Choroid plexus epithelial cell (primary cell): ENCODE results near the gene ANGPT4.

Source experiments
- DNase-seq: peaks from one replicate; pipeline ENCODE4 v3.0.0-alpha.2; 2010; ENCODE audit warnings: low read depth
- H3K4me3 ChIP-seq: 2 replicates; pipeline ENCODE4 v1.5.1; 2011; ENCODE audit warnings: low read depth, mild to moderate bottlenecking, control low read depth, low read length, moderate library complexity
- CTCF ChIP-seq: conservative IDR thresholded peaks from 2 replicates; pipeline ENCODE4 v1.5.1; 2011; ENCODE audit warnings: low read depth, mild to moderate bottlenecking, control low read depth, inconsistent platforms, low read length, moderate library complexity

The ANGPT4 gene

DNA sequence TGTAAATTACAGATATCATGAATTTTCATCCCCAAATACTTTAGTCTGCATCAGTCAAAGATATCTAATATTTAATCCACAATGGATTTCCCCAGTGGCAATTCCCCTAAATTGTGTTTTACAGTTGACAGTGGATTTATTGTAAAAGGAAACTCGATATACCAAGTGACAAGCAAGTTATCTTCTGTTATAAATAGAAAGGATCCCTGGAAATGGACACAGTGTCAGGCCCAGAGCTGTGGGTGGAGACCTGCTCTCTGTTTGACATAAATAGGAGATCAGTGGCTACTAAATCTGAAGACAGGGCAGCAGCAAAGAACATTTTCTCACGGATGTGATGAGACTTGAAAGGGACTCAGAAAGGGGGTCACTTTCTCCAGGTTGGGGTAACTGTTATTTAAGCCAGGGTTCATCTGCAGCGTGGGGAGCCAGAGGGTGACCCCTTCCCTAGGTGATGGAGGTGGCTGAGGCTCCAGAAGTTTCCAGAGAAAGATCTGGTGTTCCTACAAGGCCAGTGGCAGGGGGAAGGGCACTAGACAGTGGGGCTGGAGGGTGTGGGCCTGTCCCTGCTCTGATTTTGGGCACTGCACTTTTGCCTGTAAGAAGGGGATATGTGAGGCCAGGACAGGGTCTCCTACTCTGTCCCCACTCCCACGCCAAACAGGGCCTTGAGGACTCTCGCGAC is 94.9 kb downstream of the ANGPT4 start:
- no peak for DNase-seq
- no peak overlapping the region for H3K4me3 ChIP-seq
- TF ChIP-seq CTCF: no peak

DNA sequence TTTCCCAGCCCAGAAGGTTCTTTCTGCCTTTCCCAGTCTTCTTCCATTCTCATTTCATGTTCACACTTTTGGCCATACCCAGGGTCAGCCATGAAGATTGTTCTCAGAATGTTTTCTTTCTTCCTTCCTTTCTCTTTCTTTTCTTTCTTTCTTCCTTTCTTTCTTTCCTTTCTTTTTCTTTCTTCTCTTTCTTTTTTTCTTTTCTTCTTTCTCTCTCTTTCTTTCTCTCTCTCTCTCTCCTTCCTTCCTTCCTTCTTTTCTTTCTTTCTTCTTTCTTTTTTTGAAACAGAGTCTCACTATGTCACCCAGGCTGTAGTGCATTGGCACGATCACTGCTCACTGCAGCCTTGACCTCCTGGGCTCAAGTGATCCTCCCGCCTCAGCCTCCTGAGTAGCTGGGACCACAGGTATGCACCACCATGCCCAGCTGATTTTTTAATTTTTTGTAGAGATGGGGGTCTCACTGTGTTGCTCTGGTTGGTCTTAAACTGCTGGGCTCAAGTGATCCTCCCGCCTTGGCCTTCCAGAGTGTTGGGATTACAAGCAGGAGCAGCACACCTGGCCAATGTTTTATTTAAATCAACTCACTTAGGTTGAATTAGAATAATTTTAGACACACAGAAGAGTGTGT is 95.7 kb downstream of the ANGPT4 start:
- no peak for TF ChIP-seq CTCF
- DNase-seq: no peak
- no peak overlapping the region for H3K4me3 ChIP-seq
